ENCODE results near the gene PDXP. TPM values are rescaled to one million over a fixed set of nuclear protein-coding genes. Genes with fewer than 3 reads are reported as not detected.

Gene PDXP
- total and polyA plus RNA-seq, 2 of the 4 experiments (the other 2 are of a cell fraction) = 5.4 to 24.1 TPM

GRCh38 chr22:37631448-37632173 lies 26.9 kb upstream of the PDXP start:
- Histone ChIP-seq H2AK9ac (replicated peaks; ENCODE audit: low read depth, low read length, poor library complexity) (peak overlapping the region; percentile 37), H4K5ac (ENCODE audit: low read depth, low read length) (no peak overlapping the region), H2BK20ac (ENCODE audit: low read depth, low read length) (no peak overlapping the region), H3K4me1 (ENCODE audit: control insufficient read depth, insufficient read depth, low read length) (peaks cover 33% of the 10 kb centered on the region), H2BK5ac (ENCODE audit: low read depth, low read length, poor library complexity, severe bottlenecking) (no peak overlapping the region), H3K9me3 (ENCODE audit: control insufficient read depth, insufficient read depth, low read length) (no peaks in the 10 kb centered on the region), H3K9ac (ENCODE audit: low read depth, low read length) (no peak overlapping the region), H3K18ac (ENCODE audit: low read depth, low read length) (no peak overlapping the region), H3K4me2 (ENCODE audit: low read depth, low read length) (no peak overlapping the region), H3K14ac (replicated peaks; ENCODE audit: low read depth, low read length) (no peak overlapping the region), H4K8ac (ENCODE audit: low read depth in 2 of 2, low read length in 2 of 2) (no peak overlapping the region), H3K23ac (ENCODE audit: low read depth, low read length) (no peak overlapping the region), H4K20me1 (ENCODE audit: insufficient read depth, low read length) (no peaks in the 10 kb centered on the region; the same call in 1 of the 2 replicates), H2BK120ac (ENCODE audit: low read depth, low read length) (no peak overlapping the region), H3K79me1 (ENCODE audit: low read depth in 1 of 2, low read length in 2 of 2) (peaks cover 0 to 28% of the 10 kb centered on the region in 2 experiments; a peak in 2 of 4 replicates), H3K4ac (ENCODE audit: low read depth, low read length) (no peak overlapping the region; the same call in 1 of the 2 replicates), H4K91ac (ENCODE audit: insufficient read depth, low read depth, low read length) (no peak overlapping the region), H3K4me3 (ENCODE audit: insufficient read depth, low read depth, low read length) (no peak overlapping the region), H2BK15ac (ENCODE audit: low read depth, low read length) (no peak overlapping the region), H3K27ac (ENCODE audit: insufficient read depth, low read length) (no peak overlapping the region), H2AFZ (replicated peaks; ENCODE audit: low read length, poor library complexity) (peak overlapping the region; percentile 52), H3K9me1 (ENCODE audit: insufficient read depth, low read length) (peaks cover 19% of the 10 kb centered on the region), H2AK5ac (ENCODE audit: low read depth, low read length) (peak overlapping the region; percentile 84), H3K36me3 (ENCODE audit: control insufficient read depth, insufficient read depth, low read length) (peaks cover 32% of the 10 kb centered on the region; the same call in 1 of the 2 replicates), H3K27me3 (ENCODE audit: control insufficient read depth, insufficient read depth, low read length) (no peaks in the 10 kb centered on the region), H3K56ac (ENCODE audit: extremely low read depth, insufficient read depth, low read length) (no peak overlapping the region)
- ChIA-PET CTCF (interaction anchor here (1.1 to 2.3 kb wide), 2 partner anchors 12 to 25 kb away, joined by 3 to 9 read pairs; no protein-coding TSS in a partner anchor), POLR2A (ENCODE audit: unreplicated experiment) (interaction anchor here (1.1 kb wide), 1 partner anchor 44 kb away, joined by 4 read pairs; the partner anchor contains the start of gene LGALS1)
- no TSS peak for BruUV-seq (replicated peaks)
- in situ Hi-C loops (cut with MboI; ENCODE audit: low sequenced_read_pairs) (no loop called here), dilution Hi-C loops (cut with HindIII; ENCODE audit: low sequenced_read_pairs, unreplicated experiment) (no loop called here), intact Hi-C loops (cut with micrococcal nuclease) (no loop called here)
- ATAC-seq (ENCODE audit: low read depth) (no peak), DNase-seq (no peak)
- 91% methylated on average over 9 of the region's 19 CpGs; no CpG with 5 or more reads in 1 of the 2 experiments for WGBS, 2 experiments (ENCODE audit: extremely low coverage in 2 of 2, insufficient read length in 1 of 2)
- TF ChIP-seq FOS (IDR thresholded peaks at IDR 0.05; ENCODE audit: low read depth, low read length) = no peak
- TF ChIP-seq CEBPB (IDR thresholded peaks at IDR 0.05; ENCODE audit: low read depth, low read length) = no peak
- no peak for TF ChIP-seq RCOR1 (IDR thresholded peaks at IDR 0.05; ENCODE audit: insufficient replicate concordance, low read length)
- no peak for TF ChIP-seq RFX5 (IDR thresholded peaks at IDR 0.05; ENCODE audit: low read depth, low read length)
- TF ChIP-seq MXI1 (IDR thresholded peaks at IDR 0.05; ENCODE audit: borderline replicate concordance, low read depth, low read length) = no peak
- no peak for TF ChIP-seq MAZ (IDR thresholded peaks at IDR 0.05; ENCODE audit: borderline replicate concordance, low read depth, low read length)
- no peak for TF ChIP-seq RAD21 (IDR thresholded peaks at IDR 0.05; ENCODE audit: low read length)
- no peak for TF ChIP-seq CHD1 (IDR thresholded peaks at IDR 0.05; ENCODE audit: low read depth, low read length)
- no peak for TF ChIP-seq BHLHE40 (IDR thresholded peaks at IDR 0.05; ENCODE audit: low read depth, low read length)
- no peak for TF ChIP-seq CTCF (conservative IDR thresholded peaks at IDR 0.05; ENCODE audit: low read depth, low read length)
- TF ChIP-seq MAFK (IDR thresholded peaks at IDR 0.05; ENCODE audit: low read depth, low read length) = no peak
- TF ChIP-seq POLR2A (IDR thresholded peaks at IDR 0.05; ENCODE audit: low read depth, low read length) = no peak
- TF ChIP-seq SMC3 (IDR thresholded peaks at IDR 0.05; ENCODE audit: low read depth, low read length) = no peak
- TF ChIP-seq USF2 (IDR thresholded peaks at IDR 0.05; ENCODE audit: low read depth, low read length) = no peak
- TF ChIP-seq ELK1 (IDR thresholded peaks at IDR 0.05; ENCODE audit: borderline replicate concordance, low read depth, low read length) = no peak
